ENCODE results near the gene HSPE1.
"Not testable (repeated sequence)": the region's sequence is repeated elsewhere in the genome, so short reads cannot be mapped to it uniquely, and the experiment has no call there.

Gene HSPE1

GRCh38 chr2:197472166-197472565 is 28.0 kb upstream of the HSPE1 start:
- DNase-seq (ENCODE audit: insufficient read length), result no peak
- TF ChIP-seq TAF1 (IDR thresholded peaks at IDR 0.05; ENCODE audit: borderline replicate concordance, low read depth, low read length) (no peak), POLR2A (IDR thresholded peaks at IDR 0.05; ENCODE audit: low read depth, low read length) (no peak), POLR2AphosphoS5 (IDR thresholded peaks at IDR 0.05; ENCODE audit: low read depth, low read length) (no peak)
- FAIRE-seq, result no peak

DNA sequence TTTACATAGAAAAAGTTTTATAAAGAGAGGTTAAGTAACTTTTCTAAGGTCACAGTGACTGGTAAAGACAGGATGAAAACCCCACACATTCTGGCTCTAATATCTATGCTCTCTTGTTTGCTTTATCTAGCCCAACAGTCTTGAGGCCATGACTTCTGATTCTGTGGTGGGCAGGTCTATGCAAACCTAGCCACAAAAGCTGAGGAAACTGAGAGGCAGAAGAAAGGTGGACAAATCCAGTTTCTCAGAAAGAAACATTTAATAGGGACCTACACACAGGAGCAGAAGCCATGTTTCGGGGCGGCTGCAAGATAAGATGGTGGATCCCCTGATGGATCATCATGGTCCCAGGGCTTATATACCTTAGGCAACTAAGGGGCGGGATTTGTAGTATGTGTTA is 22.4 kb upstream of the HSPE1 start:
- no peak for FAIRE-seq
- no peak for TF ChIP-seq TAF1 (IDR thresholded peaks at IDR 0.05; ENCODE audit: borderline replicate concordance, low read depth, low read length)
- no peak for TF ChIP-seq POLR2A (IDR thresholded peaks at IDR 0.05; ENCODE audit: low read depth, low read length)
- no peak for TF ChIP-seq POLR2AphosphoS5 (IDR thresholded peaks at IDR 0.05; ENCODE audit: low read depth, low read length)

GRCh38 chr2:197480165-197481036 is 19.8 kb upstream of the HSPE1 start:
- FAIRE-seq (no peak), DNase-seq (ENCODE audit: insufficient read length) (no peak)
- 0 out of 2 replicates have a peak, but pooled peaks have one; percentile 17 for TF ChIP-seq POLR2AphosphoS5 (IDR thresholded peaks at IDR 0.05; ENCODE audit: low read depth, low read length)
- no peak for TF ChIP-seq POLR2A (IDR thresholded peaks at IDR 0.05; ENCODE audit: low read depth, low read length)
- TF ChIP-seq TAF1 (IDR thresholded peaks at IDR 0.05; ENCODE audit: borderline replicate concordance, low read depth, low read length), result no peak

More for the DNA sequence above, 22.4 kb upstream of the HSPE1 start:
- DNase-seq (ENCODE audit: insufficient read length), result no peak

DNA sequence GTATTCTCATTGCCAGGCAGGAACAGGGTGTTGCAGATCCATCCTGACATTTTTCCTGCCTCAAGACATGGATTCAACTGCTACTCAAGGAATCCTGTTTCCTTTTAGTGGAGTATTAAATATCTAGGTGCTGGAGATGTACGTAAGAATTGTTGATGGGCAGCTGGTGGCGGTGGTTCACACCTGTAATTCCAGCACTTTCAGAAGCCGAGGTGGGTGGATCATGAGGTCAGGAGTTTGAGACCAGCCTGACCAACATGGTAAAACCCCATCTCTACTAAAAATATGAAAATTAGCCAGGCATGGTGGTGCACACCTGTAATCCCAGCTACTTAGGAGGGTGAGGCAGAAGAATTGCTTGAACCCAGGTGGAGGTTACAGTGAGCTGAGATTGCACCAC is 15.9 kb upstream of the HSPE1 start:
- not testable (repeated sequence) for DNase-seq (ENCODE audit: insufficient read length); FAIRE-seq

DNA sequence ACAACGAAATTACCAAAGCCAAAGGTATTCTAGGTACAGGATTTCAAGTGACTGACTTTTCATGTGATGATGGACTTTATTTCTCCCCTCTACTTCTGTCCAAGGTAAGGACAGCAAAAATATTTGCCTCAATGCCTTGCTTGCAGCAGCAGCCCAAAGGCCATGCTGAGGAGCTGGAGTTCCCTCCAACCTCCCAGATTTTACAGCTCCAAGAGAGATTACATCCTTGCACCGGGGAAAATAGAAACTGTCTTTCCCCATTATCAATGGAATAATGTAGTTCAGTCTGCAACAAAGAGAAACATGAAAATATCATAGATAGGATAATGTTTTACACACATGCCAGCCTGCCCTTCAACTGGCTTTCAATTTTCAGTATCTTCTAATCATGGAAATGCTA is 14.0 kb upstream of the HSPE1 start:
- no peak for FAIRE-seq
- no peak for DNase-seq (ENCODE audit: insufficient read length)
- no peak for TF ChIP-seq POLR2AphosphoS5 (IDR thresholded peaks at IDR 0.05; ENCODE audit: low read depth, low read length)

DNA sequence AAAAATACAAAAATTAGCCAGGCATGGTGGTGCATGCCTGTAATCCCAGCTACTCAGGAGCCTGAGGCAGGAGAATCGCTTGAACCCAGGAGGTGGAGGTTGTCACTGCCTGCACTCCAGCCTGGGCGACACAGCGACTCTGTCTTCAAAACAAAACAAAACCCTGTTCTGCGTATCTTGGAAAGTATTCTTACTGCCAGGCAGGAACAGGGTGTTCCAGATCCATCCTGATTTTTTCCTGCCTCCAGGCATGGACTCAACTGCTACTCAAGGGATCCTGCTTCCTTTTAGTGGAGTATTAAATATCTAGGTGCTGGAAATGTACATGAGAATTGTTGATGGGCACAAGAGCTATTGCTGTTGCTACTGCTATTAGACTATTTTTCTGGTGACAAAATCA is 12.8 kb upstream of the HSPE1 start:
- TF ChIP-seq TAF1 (IDR thresholded peaks at IDR 0.05; ENCODE audit: borderline replicate concordance, low read depth, low read length), result no peak
- DNase-seq (ENCODE audit: insufficient read length), result no peak
- no peak for FAIRE-seq

DNA sequence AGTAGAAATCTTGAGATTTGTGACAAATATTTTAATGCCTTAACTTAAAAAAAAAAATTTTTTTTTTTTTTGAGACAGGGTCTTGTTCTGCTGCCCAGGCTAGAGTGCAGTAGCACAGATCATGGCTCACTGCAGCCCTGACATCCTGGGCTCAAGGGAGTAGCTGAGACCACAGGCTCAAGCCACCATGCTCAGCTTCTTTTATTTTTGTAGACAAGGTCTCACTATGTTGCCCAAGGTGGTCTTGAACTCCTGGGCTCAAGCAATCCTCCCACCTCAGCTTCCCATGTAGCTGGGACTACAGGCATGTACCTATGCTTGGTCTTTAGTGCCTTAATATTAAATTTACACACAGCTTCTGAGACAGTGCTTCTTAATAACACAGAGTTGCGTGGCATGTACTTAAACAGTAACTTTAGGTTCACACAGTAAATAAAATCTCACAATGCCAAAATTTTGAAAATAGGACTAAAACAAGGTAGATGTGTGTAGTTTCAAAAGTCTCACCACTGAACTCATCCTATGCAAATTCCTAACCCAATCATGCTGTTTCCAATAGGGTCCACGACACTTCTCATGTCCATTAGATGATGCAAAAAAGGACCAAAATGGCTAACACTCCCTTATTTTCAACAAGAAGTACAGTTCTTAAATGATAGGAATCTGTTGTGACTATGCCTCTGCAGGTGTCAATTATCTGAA is 4.6 kb upstream of the HSPE1 start:
- peak; percentile 21 for FAIRE-seq
- TF ChIP-seq TAF1 (IDR thresholded peaks at IDR 0.05; ENCODE audit: borderline replicate concordance, low read depth, low read length), result no peak
- TF ChIP-seq POLR2A (IDR thresholded peaks at IDR 0.05; ENCODE audit: low read depth, low read length), result no peak
- TF ChIP-seq POLR2AphosphoS5 (IDR thresholded peaks at IDR 0.05; ENCODE audit: low read depth, low read length), result no peak

DNA sequence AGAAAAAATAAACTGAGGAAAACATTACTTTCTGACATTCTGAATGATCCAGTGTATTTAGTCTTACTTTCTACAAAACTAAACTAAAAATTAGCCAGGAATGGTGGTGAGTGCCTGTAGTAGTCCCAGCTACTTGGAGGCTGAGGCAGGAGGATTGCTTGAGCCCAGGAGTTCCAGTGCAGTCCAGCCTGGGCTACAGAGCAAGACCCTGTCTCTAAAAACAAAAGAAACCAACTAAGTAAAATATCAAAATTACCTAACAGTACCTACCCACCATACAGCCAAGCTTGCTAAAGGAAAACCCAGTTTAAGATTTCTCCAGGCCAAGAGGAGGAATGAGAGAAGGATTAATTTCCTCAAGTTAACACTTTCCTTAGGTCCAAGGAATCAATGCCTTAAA is 3.5 kb upstream of the HSPE1 start:
- DNase-seq (ENCODE audit: insufficient read length) (no peak), FAIRE-seq (no peak)
- no peak for TF ChIP-seq TAF1 (IDR thresholded peaks at IDR 0.05; ENCODE audit: borderline replicate concordance, low read depth, low read length)
- no peak for TF ChIP-seq POLR2A (IDR thresholded peaks at IDR 0.05; ENCODE audit: low read depth, low read length)
- TF ChIP-seq POLR2AphosphoS5 (IDR thresholded peaks at IDR 0.05; ENCODE audit: low read depth, low read length), result no peak

More for the DNA sequence above, 4.6 kb upstream of the HSPE1 start:
- no peak for DNase-seq (ENCODE audit: insufficient read length)

- DNase-seq (ENCODE audit: insufficient read length), result no peak
- no peak for FAIRE-seq
- TF ChIP-seq TAF1 (IDR thresholded peaks at IDR 0.05; ENCODE audit: borderline replicate concordance, low read depth, low read length) (no peak), POLR2A (IDR thresholded peaks at IDR 0.05; ENCODE audit: low read depth, low read length) (no peak), POLR2AphosphoS5 (IDR thresholded peaks at IDR 0.05; ENCODE audit: low read depth, low read length) (no peak)
Observed at GRCh38 chr2:197497326-197497725, 2.9 kb upstream of the HSPE1 start.

- DNase-seq (ENCODE audit: insufficient read length) (no peak), FAIRE-seq (no peak)
- TF ChIP-seq TAF1 (IDR thresholded peaks at IDR 0.05; ENCODE audit: borderline replicate concordance, low read depth, low read length), result no peak
- no peak; the same call in 1 of the 2 replicates for TF ChIP-seq POLR2A (IDR thresholded peaks at IDR 0.05; ENCODE audit: low read depth, low read length)
- TF ChIP-seq POLR2AphosphoS5 (IDR thresholded peaks at IDR 0.05; ENCODE audit: low read depth, low read length), result no peak
Observed at GRCh38 chr2:197498235-197498936, 1.8 kb upstream of the HSPE1 start.

DNA sequence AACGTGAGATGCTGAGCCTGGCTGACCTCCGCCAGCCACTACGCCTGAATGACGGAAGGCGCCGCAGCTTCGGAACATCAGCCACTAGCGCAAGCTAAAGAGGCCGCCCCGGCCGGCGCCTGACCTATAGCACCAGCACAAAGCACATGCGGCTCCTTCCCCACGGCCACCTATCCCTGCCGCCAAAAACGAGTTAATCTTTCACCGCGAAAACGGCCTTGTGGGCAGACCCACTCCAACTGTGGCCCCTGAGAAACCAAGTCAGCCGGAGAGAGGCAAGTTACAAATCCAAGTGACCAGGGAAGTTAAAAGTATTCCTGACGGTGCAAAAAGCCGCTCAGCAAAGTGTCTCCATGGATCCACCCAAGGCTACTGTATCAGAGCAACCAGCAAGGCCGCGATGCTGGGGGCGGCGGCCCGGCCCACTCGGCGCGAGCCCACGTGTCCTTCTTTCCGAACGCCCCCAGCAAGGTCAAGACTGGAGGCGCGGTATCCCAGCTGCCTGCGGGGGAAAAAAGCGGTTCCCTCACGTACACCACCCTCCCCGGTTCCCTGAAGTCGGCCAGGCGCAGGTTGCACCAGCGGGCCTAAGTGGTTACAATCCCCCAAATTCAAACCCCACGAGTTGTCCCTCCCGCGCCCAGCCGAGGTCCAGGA is 1.1 kb upstream of the HSPE1 start:
- DNase-seq (ENCODE audit: insufficient read length), result peak; percentile 37
- peak; percentile 70 for FAIRE-seq
- no peak; the same call in 1 of the 2 replicates for TF ChIP-seq POLR2A (IDR thresholded peaks at IDR 0.05; ENCODE audit: low read depth, low read length)
- TF ChIP-seq POLR2AphosphoS5 (IDR thresholded peaks at IDR 0.05; ENCODE audit: low read depth, low read length), result no peak
- TF ChIP-seq TAF1 (IDR thresholded peaks at IDR 0.05; ENCODE audit: borderline replicate concordance, low read depth, low read length), result no peak
